Bronchial epithelial cell (primary cell): ENCODE results near the gene RIPPLY3. TPM values are rescaled to one million over a fixed set of nuclear protein-coding genes. Genes with fewer than 3 reads are reported as not detected.
"Not testable (repeated sequence)": the region's sequence is repeated elsewhere in the genome, so short reads cannot be mapped to it uniquely, and the experiment has no call there.

ENCODE experiments used
- DNase-seq: peaks from one replicate; pipeline ENCODE4 v3.0.0-alpha.2; 2010; ENCODE audit warnings: low read depth
- FAIRE-seq: peaks from 2 replicates; lab custom pipeline; 2011; peaks lifted over from hg19 to GRCh38; lab: Jason Lieb, UNC
- H3K27me3 ChIP-seq: 2 replicates; pipeline ENCODE4 v1.5.1; 2011; ENCODE audit warnings: low read length; ENCODE audit not compliant: control insufficient read depth, insufficient read depth
- H3K36me3 ChIP-seq: 2 replicates; pipeline ENCODE4 v1.5.1; 2011; ENCODE audit warnings: low read length; ENCODE audit not compliant: control insufficient read depth, insufficient read depth
- H3K4me3 ChIP-seq: 2 replicates; pipeline ENCODE4 v1.5.1; 2011; ENCODE audit warnings: mild to moderate bottlenecking, low read depth, low read length, control low read depth
- total RNA-seq: library from RNA; depleted of rRNA; stranded (reverse); fragments of >200 nt; gene quantifications from 2 replicates; pipeline ENCODE4 v1.2.1, GENCODE V29; 2014
- TF ChIP-seq, protein P1 (sequence below): IDR thresholded peaks from 2 replicates; pipeline ENCODE4 v1.5.1; 2011; ENCODE audit warnings: mild to moderate bottlenecking, moderate library complexity, low read length, control low read depth, inconsistent platforms; ENCODE audit not compliant: insufficient read depth, severe bottlenecking

The RIPPLY3 gene
- total RNA-seq, 1 donor from 2014 or later = under 0.01 TPM

DNA sequence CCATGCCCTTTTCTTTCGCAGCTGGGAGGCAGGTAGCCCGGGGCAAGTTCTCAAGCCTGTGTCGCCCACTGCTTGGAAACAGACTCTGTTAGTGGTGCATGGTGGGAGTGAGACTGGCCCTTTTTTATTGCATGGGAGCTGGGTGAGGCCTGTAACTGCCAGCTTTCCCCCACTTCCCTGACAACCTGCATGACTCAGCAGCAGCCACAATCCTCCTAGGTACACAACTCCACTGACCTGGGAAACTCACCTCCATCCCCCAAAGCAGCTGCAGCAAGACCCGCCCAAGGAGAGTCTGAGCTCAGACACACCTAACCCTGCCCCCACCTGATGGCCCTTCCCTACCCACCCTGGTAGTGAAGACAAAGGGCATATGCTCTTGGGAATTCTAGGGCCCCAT, 40.6 kb downstream of the RIPPLY3 start:
- TF ChIP-seq, protein P1, sequence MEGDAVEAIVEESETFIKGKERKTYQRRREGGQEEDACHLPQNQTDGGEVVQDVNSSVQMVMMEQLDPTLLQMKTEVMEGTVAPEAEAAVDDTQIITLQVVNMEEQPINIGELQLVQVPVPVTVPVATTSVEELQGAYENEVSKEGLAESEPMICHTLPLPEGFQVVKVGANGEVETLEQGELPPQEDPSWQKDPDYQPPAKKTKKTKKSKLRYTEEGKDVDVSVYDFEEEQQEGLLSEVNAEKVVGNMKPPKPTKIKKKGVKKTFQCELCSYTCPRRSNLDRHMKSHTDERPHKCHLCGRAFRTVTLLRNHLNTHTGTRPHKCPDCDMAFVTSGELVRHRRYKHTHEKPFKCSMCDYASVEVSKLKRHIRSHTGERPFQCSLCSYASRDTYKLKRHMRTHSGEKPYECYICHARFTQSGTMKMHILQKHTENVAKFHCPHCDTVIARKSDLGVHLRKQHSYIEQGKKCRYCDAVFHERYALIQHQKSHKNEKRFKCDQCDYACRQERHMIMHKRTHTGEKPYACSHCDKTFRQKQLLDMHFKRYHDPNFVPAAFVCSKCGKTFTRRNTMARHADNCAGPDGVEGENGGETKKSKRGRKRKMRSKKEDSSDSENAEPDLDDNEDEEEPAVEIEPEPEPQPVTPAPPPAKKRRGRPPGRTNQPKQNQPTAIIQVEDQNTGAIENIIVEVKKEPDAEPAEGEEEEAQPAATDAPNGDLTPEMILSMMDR = no peak
- no peaks in the 10 kb centered on the region for H3K36me3 ChIP-seq
- no peaks in the 10 kb centered on the region for H3K27me3 ChIP-seq
- FAIRE-seq (no peak), DNase-seq (peak; percentile 65)
- no peak overlapping the region for H3K4me3 ChIP-seq

DNA sequence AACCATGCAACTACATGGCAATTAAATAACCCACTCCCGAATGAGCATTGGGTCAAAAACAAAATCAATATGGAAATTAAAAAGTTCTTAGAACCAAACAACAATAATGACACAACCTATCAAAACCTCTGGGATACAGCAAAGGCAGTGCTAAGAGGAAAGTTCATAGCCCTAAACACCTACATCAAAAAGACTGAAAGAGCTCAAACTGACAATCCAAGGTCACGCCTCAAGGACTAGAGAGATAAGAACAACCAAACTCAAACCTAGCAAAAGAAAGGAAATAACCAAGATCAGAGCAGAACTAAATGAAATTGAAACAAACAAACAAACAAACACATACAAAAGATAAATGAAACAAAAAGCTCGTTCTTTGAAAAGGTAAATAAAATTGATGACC, 43.2 kb downstream of the RIPPLY3 start:
- not testable (repeated sequence) for FAIRE-seq, DNase-seq, H3K36me3 ChIP-seq, H3K27me3 ChIP-seq, H3K4me3 ChIP-seq

DNA sequence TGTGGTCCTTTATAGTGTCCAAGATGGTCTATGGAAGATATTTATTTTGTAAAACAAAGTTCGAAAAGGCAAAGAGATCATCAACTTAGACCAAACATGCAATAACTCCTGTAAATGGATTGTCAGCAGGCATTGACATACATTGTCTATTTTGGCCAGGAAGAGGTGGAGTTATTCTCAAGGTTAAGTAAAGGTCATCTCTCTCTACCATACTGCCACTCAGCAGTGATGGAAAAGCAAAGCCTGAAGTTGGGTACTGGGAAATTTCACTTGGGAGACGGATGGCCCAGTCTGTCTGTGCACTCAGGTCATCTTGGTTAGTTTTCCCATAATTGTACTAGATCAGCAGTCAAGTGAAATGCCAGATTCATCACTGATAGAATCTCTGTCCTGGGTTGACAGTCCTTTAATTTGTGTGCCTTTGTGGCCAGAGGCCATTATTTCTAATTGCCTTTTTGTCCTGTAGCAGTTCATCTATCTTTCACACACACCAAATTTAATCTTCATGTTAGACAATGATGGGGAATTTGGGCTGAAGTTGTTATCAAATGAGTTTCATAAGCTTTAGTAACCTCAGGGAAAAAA, 48.9 kb downstream of the RIPPLY3 start:
- Histone ChIP-seq H3K36me3 (no peaks in the 10 kb centered on the region), H3K4me3 (no peak overlapping the region), H3K27me3 (no peaks in the 10 kb centered on the region)
- TF ChIP-seq, protein P1 = no peak
- no peak for FAIRE-seq
- no peak for DNase-seq

DNA sequence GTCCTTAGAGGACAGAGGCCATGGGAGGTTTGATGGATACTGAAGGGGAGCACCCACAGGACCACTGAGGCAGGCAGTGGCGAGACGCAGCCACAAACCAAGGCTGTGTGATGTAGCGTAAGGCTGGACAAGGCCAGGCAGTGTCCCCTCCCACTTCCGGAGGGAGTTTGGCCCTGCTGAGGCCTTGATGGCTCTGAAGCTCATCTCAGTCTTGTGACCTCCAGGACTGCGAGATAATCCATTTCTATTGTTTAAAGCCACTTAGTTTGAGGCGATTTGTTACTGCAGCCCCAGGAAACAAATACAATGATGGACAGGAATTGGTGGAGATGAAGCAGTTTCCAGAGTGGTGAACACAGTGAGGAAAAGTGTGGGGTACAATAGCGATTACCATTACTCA, 51.1 kb downstream of the RIPPLY3 start:
- FAIRE-seq (no peak), DNase-seq (no peak)
- H3K27me3 ChIP-seq = no peaks in the 10 kb centered on the region
- no peak overlapping the region for H3K4me3 ChIP-seq
- TF ChIP-seq, protein P1 = no peak
- H3K36me3 ChIP-seq = no peaks in the 10 kb centered on the region

DNA sequence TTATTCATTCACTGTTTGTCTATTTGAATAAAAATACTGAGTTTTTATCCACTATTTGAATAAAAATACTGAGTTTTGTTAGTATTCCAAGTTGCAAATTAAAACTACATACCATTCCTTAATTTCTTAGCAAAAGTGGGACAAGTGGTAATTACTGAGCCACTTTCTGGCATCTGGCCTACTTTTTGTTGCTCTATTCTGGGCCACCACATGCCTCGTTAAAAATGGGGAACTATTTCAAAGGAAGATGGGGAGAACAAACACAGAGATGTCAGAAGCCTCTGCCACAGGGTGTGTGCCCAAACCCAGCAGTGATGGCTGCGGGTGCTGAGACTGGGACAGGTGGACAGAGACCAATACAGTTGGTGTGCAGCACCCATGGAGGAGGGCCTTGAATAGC, 51.8 kb downstream of the RIPPLY3 start:
- no peak for FAIRE-seq
- DNase-seq = no peak
- Histone ChIP-seq H3K36me3 (no peaks in the 10 kb centered on the region), H3K27me3 (no peaks in the 10 kb centered on the region), H3K4me3 (no peak overlapping the region)
- TF ChIP-seq, protein P1 = no peak

DNA sequence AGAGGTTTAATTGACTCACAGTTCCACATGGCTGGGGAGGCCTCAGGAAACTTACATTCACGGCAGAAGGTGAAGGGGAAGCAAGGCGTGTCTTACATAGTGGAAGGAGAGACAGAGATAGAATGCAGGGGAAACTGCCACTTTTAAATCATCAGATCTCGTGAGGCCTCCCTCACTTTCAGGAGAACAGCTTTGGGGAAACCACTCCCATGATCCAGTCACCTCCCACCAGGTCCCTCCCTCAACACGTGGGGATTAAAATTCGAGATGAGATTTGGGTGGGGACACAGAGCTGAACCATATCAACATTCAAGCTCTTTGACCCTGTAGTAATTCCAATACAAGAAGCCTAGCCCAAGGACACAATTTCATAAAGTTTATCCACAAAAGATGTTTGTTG, 52.7 kb downstream of the RIPPLY3 start:
- H3K36me3 ChIP-seq = no peaks in the 10 kb centered on the region
- TF ChIP-seq, protein P1 = no peak
- no peaks in the 10 kb centered on the region for H3K27me3 ChIP-seq
- H3K4me3 ChIP-seq = no peak overlapping the region
- DNase-seq (no peak), FAIRE-seq (no peak)
